ENCODE measurements around the gene TKTL1.
"Not testable (repeated sequence)": the region's sequence is repeated elsewhere in the genome, so short reads cannot be mapped to it uniquely, and the experiment has no call there.

TKTL1 gene

GRCh38 chrX:154310616-154311536 lies 15.3 kb downstream of the TKTL1 start:
- DNase-seq = no peak

- no peak for DNase-seq
Observed at GRCh38 chrX:154312116-154312515, 16.5 kb downstream of the TKTL1 start.

GRCh38 chrX:154313147-154313546 lies 17.6 kb downstream of the TKTL1 start:
- DNase-seq = no peak

GRCh38 chrX:154315416-154315815 lies 19.8 kb downstream of the TKTL1 start:
- DNase-seq = no peak

DNA sequence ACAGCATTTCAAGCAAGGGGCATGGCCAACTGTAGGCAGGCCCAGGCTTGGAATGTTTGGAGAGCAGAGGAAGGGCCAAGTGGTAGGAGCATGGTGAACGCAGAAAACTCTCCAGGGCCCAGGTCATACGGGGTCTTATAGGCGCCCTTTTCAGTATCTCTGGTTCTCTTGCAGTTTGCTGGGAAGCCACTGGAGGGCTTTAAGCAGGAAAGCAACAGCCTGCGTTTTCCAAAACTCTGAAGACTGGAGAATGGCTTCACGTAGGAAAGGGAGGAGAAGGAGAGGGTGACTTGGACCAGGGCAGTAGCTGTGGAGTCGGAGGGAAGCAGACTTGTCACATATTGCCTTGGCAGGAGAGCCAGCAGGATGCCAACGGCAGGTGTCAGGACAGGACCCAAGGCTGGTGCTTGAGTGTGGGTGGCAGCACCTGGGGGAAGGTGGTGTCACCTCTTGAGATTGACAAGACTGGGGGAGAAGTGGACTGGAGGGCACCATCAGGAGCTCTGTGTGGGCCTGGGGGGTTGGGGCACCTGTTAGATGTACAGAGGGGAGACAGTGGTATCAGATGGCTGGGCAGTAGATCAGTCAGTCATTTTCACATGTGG lies 21.9 kb downstream of the TKTL1 start:
- no peak for DNase-seq

GRCh38 chrX:154320406-154320805 lies 24.8 kb downstream of the TKTL1 start:
- DNase-seq = no peak

DNA sequence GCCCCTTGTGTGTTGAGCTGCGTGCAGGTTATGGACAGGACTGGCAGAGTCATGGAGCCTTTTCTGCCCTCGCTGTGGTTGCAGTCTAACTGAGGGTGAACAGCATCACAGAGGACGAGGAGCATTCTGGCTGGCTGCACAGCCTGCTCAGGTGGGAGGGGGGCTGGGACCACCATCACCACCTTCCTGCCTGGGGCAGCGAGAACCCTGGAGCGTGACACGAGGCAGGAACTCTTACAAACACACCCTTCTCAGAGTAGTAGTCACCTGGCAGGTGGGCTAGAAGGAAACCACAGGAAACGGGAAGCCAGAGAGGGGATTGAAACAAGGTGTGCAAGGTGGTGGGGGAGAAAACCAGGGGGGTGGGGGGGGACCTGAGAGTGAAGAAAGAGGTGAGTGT lies 25.6 kb downstream of the TKTL1 start:
- no peak for DNase-seq

DNA sequence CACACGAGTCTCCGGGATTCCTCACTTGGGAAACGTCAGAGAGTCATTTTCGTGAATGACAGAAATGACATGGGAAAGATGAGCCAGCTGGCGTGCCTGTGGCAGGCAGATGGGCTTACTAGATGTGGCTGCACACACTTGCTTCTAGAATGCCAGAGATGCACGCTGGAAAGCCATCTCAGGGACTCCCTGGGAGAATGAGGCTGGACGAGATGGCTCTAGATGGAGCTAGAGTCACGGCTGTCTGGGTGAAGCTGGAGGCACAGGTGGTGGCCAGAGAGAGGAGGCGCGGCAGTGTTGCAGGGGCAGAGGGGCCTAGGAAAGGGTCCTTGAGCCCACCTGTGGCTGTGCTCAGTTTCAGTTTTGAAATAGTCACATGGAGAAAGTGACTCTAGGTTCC lies 26.0 kb downstream of the TKTL1 start:
- DNase-seq = no peak

GRCh38 chrX:154322890-154323289 lies 27.3 kb downstream of the TKTL1 start:
- DNase-seq = no peak

GRCh38 chrX:154323537-154323936 lies 27.9 kb downstream of the TKTL1 start:
- no peak for DNase-seq

DNA sequence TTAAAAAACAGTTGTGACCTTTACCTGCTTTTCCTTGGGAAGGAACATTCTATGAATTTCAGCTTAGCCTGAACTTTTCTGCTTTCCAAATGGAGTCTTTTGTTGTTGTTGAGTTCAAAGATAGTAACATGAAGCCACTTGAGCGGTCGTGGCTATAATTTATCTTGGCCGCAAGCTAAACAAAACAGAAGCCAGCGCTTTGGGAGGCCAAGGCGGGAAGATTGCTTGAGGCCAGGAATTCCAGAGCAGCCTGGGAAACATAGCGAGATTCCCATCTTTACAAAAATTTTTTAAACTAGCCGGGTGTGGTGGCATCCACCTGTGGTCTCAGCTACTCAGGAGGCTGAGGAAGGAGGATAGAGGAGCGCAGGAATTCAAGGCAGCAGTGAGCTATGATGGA lies 29.9 kb downstream of the TKTL1 start:
- no peak for DNase-seq

DNA sequence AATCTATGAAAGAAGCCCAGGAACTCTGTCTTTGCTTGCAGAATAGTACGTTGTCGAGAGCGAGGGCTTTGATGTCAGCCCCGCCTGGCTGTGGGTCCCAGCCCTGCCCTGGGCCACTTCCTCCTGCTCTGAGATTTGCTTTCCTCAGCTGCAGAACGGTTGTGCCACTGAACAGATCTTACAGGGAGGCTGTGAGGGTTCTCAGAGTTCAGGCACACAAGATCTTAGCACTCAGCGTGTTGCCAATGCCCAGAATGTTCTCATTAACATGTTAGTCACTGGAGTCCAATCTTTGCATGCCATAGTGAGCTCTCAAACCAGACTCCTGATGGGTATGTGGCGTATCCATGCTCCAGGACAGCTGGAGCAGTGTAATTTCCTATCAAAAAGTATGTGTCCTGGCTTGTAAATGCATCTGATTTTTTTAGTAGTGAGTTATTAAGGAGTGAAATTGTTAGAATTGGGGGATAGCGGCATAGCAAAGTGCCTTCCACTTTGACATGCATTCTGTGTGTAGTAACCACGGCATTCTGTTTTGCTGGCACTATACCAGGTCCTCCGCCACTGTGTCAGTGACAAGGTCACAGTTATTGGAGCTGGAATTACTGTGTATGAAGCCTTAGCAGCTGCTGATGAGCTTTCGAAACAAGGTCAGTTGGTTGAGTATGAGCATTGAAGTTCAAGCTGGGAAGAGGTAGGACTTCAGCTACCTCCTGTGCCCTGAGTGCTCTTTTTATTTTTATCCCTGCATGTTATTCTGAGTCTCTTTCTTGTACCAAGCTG lies 31.6 kb downstream of the TKTL1 start:
- DNase-seq = no peak

- no peak for DNase-seq
Observed at GRCh38 chrX:154328646-154329045, 33.1 kb downstream of the TKTL1 start.

- no peak for DNase-seq
Observed at GRCh38 chrX:154329294-154329693, 33.7 kb downstream of the TKTL1 start.

DNA sequence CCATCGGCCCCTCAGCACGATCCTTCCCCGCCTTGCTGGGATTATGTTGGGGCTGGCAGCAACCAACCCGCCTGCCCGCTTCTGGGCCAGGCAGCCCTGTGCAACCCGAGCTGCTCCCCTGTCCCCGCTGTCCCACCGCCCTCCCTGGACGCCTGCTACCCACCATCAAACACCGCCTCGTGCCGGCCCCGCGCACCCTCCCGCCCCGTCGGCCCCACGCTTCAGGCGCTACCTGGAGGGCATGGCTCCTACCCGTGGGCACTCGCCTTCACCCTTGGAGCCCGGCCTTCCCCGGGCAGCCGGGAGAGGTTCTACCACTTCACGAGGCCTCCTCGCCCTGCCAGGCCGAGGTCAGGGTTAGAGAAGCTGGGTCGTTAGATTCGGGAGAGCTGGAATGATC lies 37.0 kb downstream of the TKTL1 start:
- no peak for DNase-seq

GRCh38 chrX:154333116-154333515 lies 37.5 kb downstream of the TKTL1 start:
- no peak for DNase-seq

GRCh38 chrX:154333837-154334271 lies 38.3 kb downstream of the TKTL1 start:
- no peak for DNase-seq

DNA sequence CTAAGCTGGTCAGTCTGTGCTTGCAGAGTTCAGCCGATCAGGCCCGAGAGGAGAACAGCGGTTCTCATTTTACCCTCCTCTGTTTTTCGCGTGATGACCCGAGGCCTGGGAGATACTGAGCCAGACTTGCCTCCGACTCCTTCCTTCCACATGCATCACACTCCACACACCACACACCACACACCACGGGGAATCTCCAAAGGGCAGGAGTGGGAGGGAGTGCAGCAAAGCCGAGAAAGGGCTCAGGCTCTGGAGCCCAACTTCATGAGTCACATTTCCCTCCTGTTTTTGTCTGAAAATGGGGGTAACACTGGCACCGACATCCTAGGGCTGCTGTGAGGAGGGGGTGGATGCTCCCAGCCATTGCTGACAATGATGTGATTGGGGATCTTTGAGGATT lies 38.9 kb downstream of the TKTL1 start:
- no peak for DNase-seq

DNA sequence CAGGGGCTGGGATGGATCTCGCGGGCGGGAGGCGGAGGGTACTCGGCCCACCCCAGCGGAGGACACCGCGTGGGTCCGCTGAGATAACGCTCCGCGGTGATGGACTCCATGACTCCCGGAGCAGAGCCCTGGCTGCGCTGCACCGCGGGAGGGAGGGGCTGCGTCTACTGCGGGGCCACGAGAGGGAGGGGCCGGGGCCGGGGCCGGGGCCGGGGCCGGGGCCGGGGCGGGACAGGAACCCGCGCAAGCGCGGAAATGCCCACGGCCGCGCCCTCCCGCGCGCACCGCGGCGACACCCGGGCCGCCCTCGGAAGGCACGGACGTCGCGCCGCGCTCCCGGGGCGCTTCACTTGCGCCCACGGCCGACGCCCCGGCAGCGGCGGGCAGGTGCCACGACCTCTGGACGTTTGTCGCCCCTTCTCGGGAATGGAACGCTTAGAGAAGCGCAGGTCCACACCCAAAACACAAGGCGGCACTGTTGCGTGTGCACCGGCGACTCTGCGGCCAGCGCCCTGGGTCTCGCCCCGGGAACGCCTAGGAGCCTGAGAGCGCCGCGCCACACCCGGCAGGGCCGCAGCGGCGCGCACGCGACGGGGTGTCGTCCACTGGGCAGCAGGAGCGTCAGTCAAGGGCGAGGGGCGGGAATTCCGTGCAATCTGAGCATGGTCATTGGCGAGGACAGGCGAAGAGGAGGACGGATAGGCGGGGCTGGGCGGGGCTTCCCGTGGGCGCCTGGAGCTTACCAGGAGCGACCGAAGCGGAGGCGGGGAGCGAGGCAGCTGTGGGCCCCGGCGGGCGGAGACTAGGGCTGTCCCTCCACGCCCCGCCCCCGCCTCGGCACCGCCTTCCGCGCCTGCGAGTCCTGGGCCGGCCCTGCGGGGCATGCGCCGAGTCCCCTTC lies 46.1 kb downstream of the TKTL1 start:
- not testable (repeated sequence) for DNase-seq

DNA sequence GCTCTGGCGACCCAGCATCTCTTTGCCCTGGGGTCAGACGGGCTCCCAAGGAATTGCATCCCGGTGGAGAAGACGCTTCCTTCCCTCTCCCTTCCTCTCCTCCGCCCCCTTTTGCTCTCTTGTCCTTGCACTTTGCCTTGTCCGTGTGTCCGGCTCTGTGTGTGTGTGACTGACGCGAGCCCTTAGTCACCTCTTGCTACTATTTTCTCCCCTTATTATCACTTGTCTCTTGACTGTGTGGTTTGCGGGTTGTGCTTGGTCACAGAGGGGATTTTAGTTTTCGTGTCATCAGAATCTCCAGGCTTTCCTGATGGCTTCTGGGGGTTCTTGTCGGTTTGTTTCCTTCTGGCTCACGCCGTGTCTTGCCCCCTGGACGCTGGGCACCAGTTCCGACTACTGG lies 47.5 kb downstream of the TKTL1 start:
- DNase-seq = not testable (repeated sequence)

GRCh38 chrX:154343620-154344019 lies 48.0 kb downstream of the TKTL1 start:
- not testable (repeated sequence) for DNase-seq

GRCh38 chrX:154348114-154348531 lies 52.5 kb downstream of the TKTL1 start:
- DNase-seq = no peak
